SU-DHL-6 (cell line): ENCODE data around the gene CLASP1.

Experiments
- EZH2phosphoT487 ChIP-seq: fragments of 200-600 bp; sonication (generic), shearing (Covaris generic); conservative IDR thresholded peaks from 2 replicates; pipeline ENCODE4 v1.6.1; 2018; ENCODE audit warnings: mild to moderate bottlenecking, antibody characterized with exemption, low read length, moderate library complexity, mixed read lengths
- TF ChIP-seq, protein P1 (sequence below): fragments of 200-600 bp; sonication (generic); IDR thresholded peaks from one replicate; pipeline ENCODE4 v1.5.1; 2017; ENCODE audit warnings: antibody characterized with exemption, mild to moderate bottlenecking, low read length, moderate library complexity; ENCODE audit not compliant: insufficient read depth, poor library complexity, severe bottlenecking

DNA sequence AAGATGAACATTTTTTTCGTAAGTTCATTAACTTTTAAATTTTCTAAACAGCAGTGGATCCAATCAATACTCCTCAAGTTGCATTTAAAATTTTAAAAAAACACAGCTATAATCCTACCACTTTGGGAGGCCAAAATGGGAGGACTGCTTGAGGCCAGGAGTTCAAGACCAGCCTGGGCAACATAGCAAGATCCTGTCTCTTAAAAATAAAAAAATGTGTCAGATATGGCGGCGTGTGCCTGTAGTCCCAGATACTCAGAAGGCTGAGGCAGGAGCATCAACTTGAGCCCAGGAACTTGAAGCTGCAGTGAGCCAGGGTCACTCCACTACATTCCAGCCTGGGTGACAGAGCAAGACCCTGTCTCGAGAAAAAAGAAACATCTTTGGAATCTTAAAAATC is 178.3 kb downstream of the CLASP1 start:
- TF ChIP-seq, protein P1, sequence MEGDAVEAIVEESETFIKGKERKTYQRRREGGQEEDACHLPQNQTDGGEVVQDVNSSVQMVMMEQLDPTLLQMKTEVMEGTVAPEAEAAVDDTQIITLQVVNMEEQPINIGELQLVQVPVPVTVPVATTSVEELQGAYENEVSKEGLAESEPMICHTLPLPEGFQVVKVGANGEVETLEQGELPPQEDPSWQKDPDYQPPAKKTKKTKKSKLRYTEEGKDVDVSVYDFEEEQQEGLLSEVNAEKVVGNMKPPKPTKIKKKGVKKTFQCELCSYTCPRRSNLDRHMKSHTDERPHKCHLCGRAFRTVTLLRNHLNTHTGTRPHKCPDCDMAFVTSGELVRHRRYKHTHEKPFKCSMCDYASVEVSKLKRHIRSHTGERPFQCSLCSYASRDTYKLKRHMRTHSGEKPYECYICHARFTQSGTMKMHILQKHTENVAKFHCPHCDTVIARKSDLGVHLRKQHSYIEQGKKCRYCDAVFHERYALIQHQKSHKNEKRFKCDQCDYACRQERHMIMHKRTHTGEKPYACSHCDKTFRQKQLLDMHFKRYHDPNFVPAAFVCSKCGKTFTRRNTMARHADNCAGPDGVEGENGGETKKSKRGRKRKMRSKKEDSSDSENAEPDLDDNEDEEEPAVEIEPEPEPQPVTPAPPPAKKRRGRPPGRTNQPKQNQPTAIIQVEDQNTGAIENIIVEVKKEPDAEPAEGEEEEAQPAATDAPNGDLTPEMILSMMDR = no peak
- no peak for TF ChIP-seq EZH2phosphoT487
